Ishikawa (cell line): ENCODE results near the gene SLC7A10.

Experiments
- CEBPB ChIP-seq: IDR thresholded peaks from 2 replicates; pipeline ENCODE4 v1.6.1; 2012
- EP300 ChIP-seq: IDR thresholded peaks from 2 replicates; pipeline ENCODE4 v1.6.1; 2012; ENCODE audit warnings: borderline replicate concordance
- RAD21 ChIP-seq: IDR thresholded peaks from 2 replicates; pipeline ENCODE4 v1.6.1; 2012; ENCODE audit warnings: low read depth
- TAF1 ChIP-seq: IDR thresholded peaks from 2 replicates; pipeline ENCODE4 v1.6.1; 2012; ENCODE audit warnings: low read depth, mild to moderate bottlenecking
- YY1 ChIP-seq: IDR thresholded peaks from 2 replicates; pipeline ENCODE4 v1.6.1; 2012; ENCODE audit warnings: low read depth
- TF ChIP-seq, protein P1 (sequence below): IDR thresholded peaks from 2 replicates; pipeline ENCODE4 v1.6.1; 2012; ENCODE audit warnings: low read depth, mild to moderate bottlenecking

DNA sequence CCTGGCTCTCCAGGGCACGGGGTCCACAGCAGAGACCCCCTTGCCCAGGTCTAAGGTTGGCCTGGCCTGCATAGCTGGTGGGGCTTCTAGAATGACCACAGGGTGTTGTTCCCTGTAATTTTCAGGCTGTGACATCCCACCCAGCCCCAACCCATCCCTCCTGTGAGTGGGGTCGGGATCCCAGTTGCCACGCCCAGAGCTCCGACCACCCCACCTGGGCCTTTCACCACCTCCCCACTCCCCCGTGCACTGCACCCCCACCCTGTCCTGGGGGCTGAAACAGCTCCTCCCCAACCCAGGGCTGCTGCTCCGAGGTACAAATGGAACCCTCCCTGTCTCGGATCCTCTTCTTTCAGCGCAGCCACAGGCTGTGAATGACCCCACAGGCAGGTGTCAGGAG is 8.4 kb upstream of the SLC7A10 start:
- TF ChIP-seq CEBPB, result no peak
- TF ChIP-seq TAF1, result no peak
- no peak for TF ChIP-seq EP300
- TF ChIP-seq YY1, result no peak
- TF ChIP-seq, protein P1, sequence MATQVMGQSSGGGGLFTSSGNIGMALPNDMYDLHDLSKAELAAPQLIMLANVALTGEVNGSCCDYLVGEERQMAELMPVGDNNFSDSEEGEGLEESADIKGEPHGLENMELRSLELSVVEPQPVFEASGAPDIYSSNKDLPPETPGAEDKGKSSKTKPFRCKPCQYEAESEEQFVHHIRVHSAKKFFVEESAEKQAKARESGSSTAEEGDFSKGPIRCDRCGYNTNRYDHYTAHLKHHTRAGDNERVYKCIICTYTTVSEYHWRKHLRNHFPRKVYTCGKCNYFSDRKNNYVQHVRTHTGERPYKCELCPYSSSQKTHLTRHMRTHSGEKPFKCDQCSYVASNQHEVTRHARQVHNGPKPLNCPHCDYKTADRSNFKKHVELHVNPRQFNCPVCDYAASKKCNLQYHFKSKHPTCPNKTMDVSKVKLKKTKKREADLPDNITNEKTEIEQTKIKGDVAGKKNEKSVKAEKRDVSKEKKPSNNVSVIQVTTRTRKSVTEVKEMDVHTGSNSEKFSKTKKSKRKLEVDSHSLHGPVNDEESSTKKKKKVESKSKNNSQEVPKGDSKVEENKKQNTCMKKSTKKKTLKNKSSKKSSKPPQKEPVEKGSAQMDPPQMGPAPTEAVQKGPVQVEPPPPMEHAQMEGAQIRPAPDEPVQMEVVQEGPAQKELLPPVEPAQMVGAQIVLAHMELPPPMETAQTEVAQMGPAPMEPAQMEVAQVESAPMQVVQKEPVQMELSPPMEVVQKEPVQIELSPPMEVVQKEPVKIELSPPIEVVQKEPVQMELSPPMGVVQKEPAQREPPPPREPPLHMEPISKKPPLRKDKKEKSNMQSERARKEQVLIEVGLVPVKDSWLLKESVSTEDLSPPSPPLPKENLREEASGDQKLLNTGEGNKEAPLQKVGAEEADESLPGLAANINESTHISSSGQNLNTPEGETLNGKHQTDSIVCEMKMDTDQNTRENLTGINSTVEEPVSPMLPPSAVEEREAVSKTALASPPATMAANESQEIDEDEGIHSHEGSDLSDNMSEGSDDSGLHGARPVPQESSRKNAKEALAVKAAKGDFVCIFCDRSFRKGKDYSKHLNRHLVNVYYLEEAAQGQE, result no peak
- TF ChIP-seq RAD21, result no peak
